Measurements from ENCODE around the gene RAP1A. TPM values are rescaled to one million over a fixed set of nuclear protein-coding genes. Genes with fewer than 3 reads are reported as not detected.
"Not testable (repeated sequence)": the region's sequence is repeated elsewhere in the genome, so short reads cannot be mapped to it uniquely, and the experiment has no call there.

RAP1A gene
- total RNA-seq, 4 donors from 2014 or later = 171 to 325 (median 216) TPM

- intact Hi-C loops (cut with DNase I) = no loop called here
- H3K4me3 ChIP-seq = no peak overlapping the region
- H3K4me1 ChIP-seq = peaks cover 0 to 47% (median 29%) of the 10 kb centered on the region in 4 donors
- H3K9me3 ChIP-seq = peaks cover 0 to 6% (median 0%) of the 10 kb centered on the region in 4 donors
- peak overlapping the region in 1 of 4 donors; percentile 45 for H3K27ac ChIP-seq (replicated peaks in 1 of 4)
- TF ChIP-seq POLR2A (IDR thresholded peaks at IDR 0.05; ENCODE audit: low read depth) = no peak
- TF ChIP-seq EP300 (IDR thresholded peaks at IDR 0.05) = no peak
- no peak for TF ChIP-seq POLR2AphosphoS5 (IDR thresholded peaks at IDR 0.05)
- no peak for TF ChIP-seq CTCF (IDR thresholded peaks at IDR 0.05)
- H3K36me3 ChIP-seq = peaks cover 0 to 21% (median 14%) of the 10 kb centered on the region in 4 donors
- no peak for DNase-seq (ENCODE audit: extremely low spot score)
- WGBS = 54% methylated on average over 2 of the region's 2 CpGs
- no peaks in the 10 kb centered on the region for H3K27me3 ChIP-seq
Measured at GRCh38 chr1:111679541-111679940, 60.0 kb downstream of the RAP1A start.

GRCh38 chr1:111680212-111680800 is 60.7 kb downstream of the RAP1A start:
- H3K27me3 ChIP-seq; DNase-seq (ENCODE audit: extremely low spot score); intact Hi-C loops (cut with DNase I); H3K4me3 ChIP-seq; H3K27ac ChIP-seq (replicated peaks in 1 of 4): not testable (repeated sequence)
- WGBS = 91% methylated on average over 6 of the region's 9 CpGs
- H3K36me3 ChIP-seq = peaks cover 0 to 21% (median 14%) of the 10 kb centered on the region in 4 donors
- peaks cover 0 to 40% (median 22%) of the 10 kb centered on the region in 4 donors for H3K4me1 ChIP-seq
- peaks cover 0 to 10% (median 4%) of the 10 kb centered on the region in 4 donors for H3K9me3 ChIP-seq

GRCh38 chr1:111685293-111686153 is 65.9 kb downstream of the RAP1A start:
- H3K27ac ChIP-seq (replicated peaks in 1 of 4); DNase-seq (ENCODE audit: extremely low spot score); H3K36me3 ChIP-seq; H3K4me3 ChIP-seq; H3K27me3 ChIP-seq; intact Hi-C loops (cut with DNase I): not testable (repeated sequence)
- peaks cover 0 to 16% (median 2%) of the 10 kb centered on the region in 4 donors for H3K9me3 ChIP-seq
- 93% methylated on average over 8 of the region's 8 CpGs for WGBS
- peaks cover 7 to 17% (median 13%) of the 10 kb centered on the region in 4 donors for H3K4me1 ChIP-seq

- Histone ChIP-seq H3K27ac (replicated peaks in 1 of 4) (peak overlapping the region; percentile 58 to 66 (median 62)), H3K36me3 (peaks cover 0 to 18% (median 7%) of the 10 kb centered on the region in 4 donors), H3K9me3 (peaks cover 0 to 9% (median 0%) of the 10 kb centered on the region in 4 donors), H3K27me3 (no peaks in the 10 kb centered on the region), H3K4me3 (no peak overlapping the region), H3K4me1 (peaks cover 16 to 41% (median 31%) of the 10 kb centered on the region in 4 donors)
- intact Hi-C loops (cut with DNase I) = no loop called here
- TF ChIP-seq EP300 (IDR thresholded peaks at IDR 0.05) = no peak
- TF ChIP-seq POLR2AphosphoS5 (IDR thresholded peaks at IDR 0.05) = peak in 1 of 2 donors; percentile 21
- no peak for DNase-seq (ENCODE audit: extremely low spot score)
Measured at GRCh38 chr1:111690306-111690617, 70.7 kb downstream of the RAP1A start.

- no peak for DNase-seq (ENCODE audit: extremely low spot score)
- Histone ChIP-seq H3K27me3 (no peaks in the 10 kb centered on the region), H3K36me3 (peaks cover 0 to 22% (median 8%) of the 10 kb centered on the region in 4 donors), H3K27ac (replicated peaks in 1 of 4) (peak overlapping the region in 3 of 4 donors; percentile 3 to 66 (median 62)), H3K4me3 (no peak overlapping the region), H3K4me1 (peaks cover 21 to 54% (median 41%) of the 10 kb centered on the region in 4 donors), H3K9me3 (peaks cover 0 to 4% (median 0%) of the 10 kb centered on the region in 4 donors)
- WGBS = 55% methylated on average over 1 of the region's 1 CpG
- TF ChIP-seq EP300 (IDR thresholded peaks at IDR 0.05) (no peak), CTCF (IDR thresholded peaks at IDR 0.05) (no peak), POLR2A (IDR thresholded peaks at IDR 0.05; ENCODE audit: low read depth) (no peak), POLR2AphosphoS5 (IDR thresholded peaks at IDR 0.05) (no peak)
- intact Hi-C loops (cut with DNase I) = no loop called here
Measured at GRCh38 chr1:111691886-111692285, 72.3 kb downstream of the RAP1A start.

- intact Hi-C loops (cut with DNase I) = no loop called here
- Histone ChIP-seq H3K4me3 (no peak overlapping the region), H3K27ac (replicated peaks in 1 of 4) (no peak overlapping the region), H3K4me1 (peaks cover 11 to 47% (median 33%) of the 10 kb centered on the region in 4 donors), H3K9me3 (no peaks in the 10 kb centered on the region), H3K36me3 (peaks cover 14 to 58% (median 41%) of the 10 kb centered on the region in 4 donors), H3K27me3 (no peaks in the 10 kb centered on the region)
- WGBS = 33% methylated on average over 1 of the region's 1 CpG
- TF ChIP-seq EP300 (IDR thresholded peaks at IDR 0.05) = no peak
- no peak for TF ChIP-seq POLR2AphosphoS5 (IDR thresholded peaks at IDR 0.05)
- no peak for TF ChIP-seq POLR2A (IDR thresholded peaks at IDR 0.05; ENCODE audit: low read depth)
- no peak for TF ChIP-seq CTCF (IDR thresholded peaks at IDR 0.05)
- DNase-seq (ENCODE audit: extremely low spot score) = no peak
Measured at GRCh38 chr1:111695801-111696200, 76.2 kb downstream of the RAP1A start.

All from esophagus muscularis mucosa (tissue), 4 donors.